Measurements from ENCODE around the gene PRDM16.
"Not testable (repeated sequence)": the region's sequence is repeated elsewhere in the genome, so short reads cannot be mapped to it uniquely, and the experiment has no call there.

Gene PRDM16

GRCh38 chr1:3237570-3237969 lies 168.6 kb downstream of the PRDM16 start:
- H3K4me1 Mint-ChIP-seq (ENCODE audit: low read depth in 2 of 2): no peaks in the 10 kb centered on the region
- DNase-seq: no peak
- ATAC-seq (replicated peaks): no peak
- peaks cover 0 to 11% of the 10 kb centered on the region in 2 donors for H3K27me3 Mint-ChIP-seq
- no peaks in the 10 kb centered on the region for H3K9me3 Mint-ChIP-seq
- no peak overlapping the region for H3K4me3 Mint-ChIP-seq
- no peak overlapping the region for H3K27ac Mint-ChIP-seq
- no peaks in the 10 kb centered on the region for H3K36me3 Mint-ChIP-seq (ENCODE audit: insufficient read depth)

- H3K4me1 Mint-ChIP-seq (ENCODE audit: low read depth in 2 of 2): no peaks in the 10 kb centered on the region
- no peaks in the 10 kb centered on the region for H3K9me3 Mint-ChIP-seq
- ATAC-seq (replicated peaks): no peak
- H3K36me3 Mint-ChIP-seq (ENCODE audit: insufficient read depth): no peaks in the 10 kb centered on the region
- DNase-seq: no peak
- H3K27ac Mint-ChIP-seq: no peak overlapping the region
- H3K4me3 Mint-ChIP-seq: no peak overlapping the region
- peaks cover 0 to 9% of the 10 kb centered on the region in 2 donors for H3K27me3 Mint-ChIP-seq
These were observed 169.1 kb downstream of the PRDM16 start for GRCh38 chr1:3237994-3238702.

GRCh38 chr1:3238703-3239278 lies 169.8 kb downstream of the PRDM16 start:
- no peak for DNase-seq
- no peak overlapping the region for H3K4me3 Mint-ChIP-seq
- H3K9me3 Mint-ChIP-seq: no peaks in the 10 kb centered on the region
- H3K4me1 Mint-ChIP-seq (ENCODE audit: low read depth in 2 of 2): no peaks in the 10 kb centered on the region
- no peak for ATAC-seq (replicated peaks)
- H3K36me3 Mint-ChIP-seq (ENCODE audit: insufficient read depth): no peaks in the 10 kb centered on the region
- H3K27ac Mint-ChIP-seq: no peak overlapping the region
- H3K27me3 Mint-ChIP-seq: peaks cover 0 to 9% of the 10 kb centered on the region in 2 donors

GRCh38 chr1:3239991-3240390 lies 171.0 kb downstream of the PRDM16 start:
- not testable (repeated sequence) for H3K27ac Mint-ChIP-seq; H3K36me3 Mint-ChIP-seq (ENCODE audit: insufficient read depth); H3K27me3 Mint-ChIP-seq; H3K4me3 Mint-ChIP-seq; ATAC-seq (replicated peaks); DNase-seq; H3K4me1 Mint-ChIP-seq (ENCODE audit: low read depth in 2 of 2); H3K9me3 Mint-ChIP-seq

- Mint-ChIP-seq H3K27ac (no peak overlapping the region), H3K4me1 (ENCODE audit: low read depth in 2 of 2) (no peaks in the 10 kb centered on the region), H3K27me3 (peaks cover 0 to 4% of the 10 kb centered on the region in 2 donors), H3K4me3 (no peak overlapping the region), H3K9me3 (no peaks in the 10 kb centered on the region), H3K36me3 (ENCODE audit: insufficient read depth) (no peaks in the 10 kb centered on the region)
- DNase-seq (no peak), ATAC-seq (replicated peaks) (no peak)
These were observed 171.7 kb downstream of the PRDM16 start for GRCh38 chr1:3240524-3241235.

GRCh38 chr1:3241236-3241550 lies 172.2 kb downstream of the PRDM16 start:
- Mint-ChIP-seq H3K9me3 (no peaks in the 10 kb centered on the region), H3K4me3 (no peak overlapping the region), H3K36me3 (ENCODE audit: insufficient read depth) (no peaks in the 10 kb centered on the region), H3K27me3 (no peaks in the 10 kb centered on the region), H3K27ac (no peak overlapping the region), H3K4me1 (ENCODE audit: low read depth in 2 of 2) (no peaks in the 10 kb centered on the region)
- ATAC-seq (replicated peaks) (no peak), DNase-seq (no peak)

- DNase-seq (no peak), ATAC-seq (replicated peaks) (no peak)
- H3K27ac Mint-ChIP-seq: no peak overlapping the region
- H3K4me1 Mint-ChIP-seq (ENCODE audit: low read depth in 2 of 2): no peaks in the 10 kb centered on the region
- no peaks in the 10 kb centered on the region for H3K36me3 Mint-ChIP-seq (ENCODE audit: insufficient read depth)
- peaks cover 0 to 3% of the 10 kb centered on the region in 2 donors for H3K27me3 Mint-ChIP-seq
- H3K4me3 Mint-ChIP-seq: no peak overlapping the region
- no peaks in the 10 kb centered on the region for H3K9me3 Mint-ChIP-seq
These were observed 172.8 kb downstream of the PRDM16 start for GRCh38 chr1:3241673-3242407.

GRCh38 chr1:3242408-3243260 lies 173.6 kb downstream of the PRDM16 start:
- DNase-seq (no peak), ATAC-seq (replicated peaks) (no peak)
- peaks cover 0 to 11% of the 10 kb centered on the region in 2 donors for H3K27me3 Mint-ChIP-seq
- H3K4me1 Mint-ChIP-seq (ENCODE audit: low read depth in 2 of 2): no peaks in the 10 kb centered on the region
- H3K27ac Mint-ChIP-seq: no peak overlapping the region
- no peaks in the 10 kb centered on the region for H3K36me3 Mint-ChIP-seq (ENCODE audit: insufficient read depth)
- H3K4me3 Mint-ChIP-seq: no peak overlapping the region
- H3K9me3 Mint-ChIP-seq: no peaks in the 10 kb centered on the region

GRCh38 chr1:3243304-3243703 lies 174.3 kb downstream of the PRDM16 start:
- Mint-ChIP-seq H3K27ac (no peak overlapping the region), H3K4me1 (ENCODE audit: low read depth in 2 of 2) (no peaks in the 10 kb centered on the region), H3K4me3 (no peak overlapping the region), H3K27me3 (peaks cover 0 to 15% of the 10 kb centered on the region in 2 donors), H3K36me3 (ENCODE audit: insufficient read depth) (no peaks in the 10 kb centered on the region), H3K9me3 (no peaks in the 10 kb centered on the region)
- ATAC-seq (replicated peaks) (no peak), DNase-seq (no peak)

GRCh38 chr1:3244025-3244926 lies 175.3 kb downstream of the PRDM16 start:
- no peaks in the 10 kb centered on the region for H3K4me1 Mint-ChIP-seq (ENCODE audit: low read depth in 2 of 2)
- no peak for DNase-seq
- peaks cover 5 to 25% of the 10 kb centered on the region in 2 donors for H3K27me3 Mint-ChIP-seq
- no peaks in the 10 kb centered on the region for H3K36me3 Mint-ChIP-seq (ENCODE audit: insufficient read depth)
- no peaks in the 10 kb centered on the region for H3K9me3 Mint-ChIP-seq
- no peak overlapping the region for H3K4me3 Mint-ChIP-seq
- no peak for ATAC-seq (replicated peaks)
- no peak overlapping the region for H3K27ac Mint-ChIP-seq

- Mint-ChIP-seq H3K9me3 (no peaks in the 10 kb centered on the region), H3K4me1 (ENCODE audit: low read depth in 2 of 2) (no peaks in the 10 kb centered on the region), H3K27ac (no peak overlapping the region), H3K36me3 (ENCODE audit: insufficient read depth) (no peaks in the 10 kb centered on the region), H3K27me3 (peaks cover 11 to 31% of the 10 kb centered on the region in 2 donors), H3K4me3 (no peak overlapping the region)
- DNase-seq (no peak), ATAC-seq (replicated peaks) (no peak)
These were observed 175.9 kb downstream of the PRDM16 start for GRCh38 chr1:3244927-3245315.

- H3K27ac Mint-ChIP-seq: no peak overlapping the region
These were observed 176.3 kb downstream of the PRDM16 start for GRCh38 chr1:3245344-3245743.

More at GRCh38 chr1:3245344-3245743, 176.3 kb downstream of the PRDM16 start:
- H3K4me3 Mint-ChIP-seq: no peak overlapping the region
- DNase-seq (no peak), ATAC-seq (replicated peaks) (no peak)
- H3K36me3 Mint-ChIP-seq (ENCODE audit: insufficient read depth): no peaks in the 10 kb centered on the region
- H3K27me3 Mint-ChIP-seq: peaks cover 11 to 32% of the 10 kb centered on the region in 2 donors
- no peaks in the 10 kb centered on the region for H3K9me3 Mint-ChIP-seq
- H3K4me1 Mint-ChIP-seq (ENCODE audit: low read depth in 2 of 2): no peaks in the 10 kb centered on the region
